Stimulated activated CD4-positive, alpha-beta T cell treated with anti-CD3 and anti-CD28 coated beads, Interleukin-2, amount 100 ng/mL, for 24 hours (primary cell): ENCODE measurements around the gene LSS.
"Not testable (repeated sequence)": the region's sequence is repeated elsewhere in the genome, so short reads cannot be mapped to it uniquely, and the experiment has no call there.

Source experiments
- DNase-seq, 2 donors: peaks; one replicate each; pipeline ENCODE4 v3.0.0-alpha.2; 2020

Gene LSS

DNA sequence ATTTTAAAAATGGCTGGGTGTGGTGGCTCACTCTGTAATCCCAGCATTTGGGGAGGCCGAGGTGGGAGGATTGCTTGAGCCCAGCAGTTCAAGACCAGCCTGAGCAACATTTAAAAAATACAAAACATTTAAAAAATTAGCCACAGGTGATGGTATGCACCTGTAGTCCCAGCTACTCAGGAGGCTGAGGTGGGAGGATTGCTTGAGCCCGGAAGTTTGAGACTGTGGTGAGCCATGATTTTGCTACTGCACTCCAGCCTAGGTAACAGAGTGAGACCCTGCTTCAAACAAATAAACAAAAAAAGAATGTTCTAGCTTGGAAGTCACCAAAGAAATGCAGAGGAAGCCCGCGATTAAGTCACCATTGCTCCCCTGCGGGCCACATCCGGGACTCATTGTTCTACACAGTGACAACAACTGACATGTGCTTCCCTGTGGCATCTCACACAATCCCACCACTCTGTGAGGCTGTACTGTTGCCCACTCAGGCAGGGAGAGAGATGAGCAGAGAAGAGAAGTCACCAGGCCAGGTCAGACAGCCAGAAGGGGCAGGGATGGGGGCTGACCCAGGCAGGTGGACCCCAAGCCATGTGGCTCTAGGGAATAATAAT is 25.9 kb downstream of the LSS start:
- DNase-seq: no peak

DNA sequence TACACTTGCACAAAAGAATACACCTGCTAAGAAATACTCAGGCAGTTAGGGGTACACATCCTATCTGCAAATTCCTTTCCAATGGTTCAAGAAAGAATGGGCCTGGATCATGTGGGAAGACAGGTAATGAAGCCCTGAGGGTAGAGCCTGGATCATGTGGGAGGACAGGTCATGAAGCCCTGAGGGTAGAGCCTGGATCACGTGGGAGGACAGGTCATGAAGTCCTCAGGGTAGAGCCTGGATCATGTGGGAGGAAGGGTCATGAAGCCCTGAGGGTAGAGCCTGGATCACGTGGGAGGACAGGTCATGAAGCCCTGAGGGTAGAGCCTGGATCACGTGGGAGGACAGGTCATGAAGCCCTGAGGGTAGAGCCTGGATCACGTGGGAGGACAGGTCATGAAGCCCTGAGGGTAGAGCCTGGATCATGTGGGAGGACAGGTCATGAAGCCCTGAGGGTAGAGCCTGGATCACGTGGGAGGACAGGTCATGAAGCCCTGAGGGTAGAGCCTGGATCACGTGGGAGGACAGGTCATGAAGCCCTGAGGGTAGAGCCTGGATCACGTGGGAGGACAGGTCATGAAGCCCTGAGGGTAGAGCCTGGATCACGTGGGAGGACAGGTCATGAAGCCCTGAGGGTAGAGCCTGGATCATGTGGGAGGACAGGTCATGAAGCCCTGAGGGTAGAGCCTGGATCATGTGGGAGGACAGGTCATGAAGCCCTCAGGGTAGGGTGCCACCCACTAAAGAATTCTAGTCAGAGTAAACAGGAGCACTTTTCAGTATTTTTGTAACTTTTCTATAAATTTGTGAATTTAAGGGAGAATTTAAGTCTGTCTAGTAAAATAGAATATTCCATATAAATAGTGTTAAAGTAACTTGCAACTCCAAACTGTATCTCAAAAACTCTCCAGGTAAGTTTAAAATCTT is 27.4 kb downstream of the LSS start:
- DNase-seq: not testable (repeated sequence)

DNA sequence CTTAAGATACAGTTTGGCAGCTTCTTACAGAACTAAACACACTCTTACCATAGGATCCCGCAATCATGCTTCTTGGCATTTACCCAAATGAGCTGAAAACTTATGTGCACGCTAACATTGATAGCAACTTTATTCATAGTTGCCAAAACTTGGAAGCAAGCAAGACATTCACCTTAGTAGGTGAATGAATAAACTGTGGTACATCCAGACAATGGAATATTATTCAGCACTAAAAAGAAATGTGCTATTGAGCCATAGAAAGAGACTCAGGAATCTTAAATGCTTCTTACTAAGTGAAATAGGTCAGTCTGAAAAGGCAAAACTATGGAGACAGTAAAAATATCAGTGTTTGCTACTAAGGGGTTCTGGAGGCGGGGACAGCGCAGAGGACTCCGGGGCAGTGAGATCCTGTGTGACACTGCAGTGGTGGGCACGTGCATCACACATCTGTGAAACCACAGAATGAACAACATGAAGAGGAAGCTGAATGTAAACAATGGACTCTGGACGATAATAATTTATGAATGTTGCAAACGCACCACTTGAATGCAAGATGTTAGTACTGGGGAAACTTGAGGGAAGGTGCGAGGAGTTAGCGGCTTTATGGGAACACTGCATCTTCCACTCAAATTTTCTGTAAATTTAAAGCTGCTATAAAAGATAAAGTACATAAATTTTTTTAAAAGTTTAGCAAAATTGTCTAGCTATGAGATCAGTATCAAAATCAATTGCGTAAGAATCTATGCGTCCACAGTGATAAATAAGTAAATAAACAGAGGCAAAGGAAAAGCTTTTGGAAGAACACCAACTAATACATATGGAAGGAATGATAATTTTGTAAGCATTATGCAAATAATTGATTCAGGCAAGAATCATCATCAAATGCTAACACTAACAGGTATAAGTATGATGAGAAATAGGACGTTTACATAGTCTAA is 28.9 kb downstream of the LSS start:
- DNase-seq: no peak

DNA sequence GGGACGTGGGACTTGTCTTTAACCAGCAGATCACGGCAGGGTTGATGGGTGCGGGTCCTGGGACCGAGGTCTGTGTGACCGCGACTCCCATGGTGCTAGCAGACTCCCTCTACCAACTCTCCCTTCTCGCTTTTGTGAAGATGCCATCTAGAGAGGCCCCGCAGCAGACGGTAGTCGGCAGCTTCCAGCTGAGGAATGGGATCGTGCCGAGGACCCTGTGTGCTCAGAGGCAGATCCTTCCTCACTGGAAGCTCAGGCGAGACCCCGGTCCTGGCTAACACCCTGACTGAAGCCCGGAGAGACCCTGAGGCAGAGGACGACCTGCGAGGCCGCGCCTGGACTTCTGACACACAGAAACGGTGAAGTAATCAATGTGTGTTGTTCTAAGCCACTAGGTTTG is 31.8 kb downstream of the LSS start:
- DNase-seq: no peak

DNA sequence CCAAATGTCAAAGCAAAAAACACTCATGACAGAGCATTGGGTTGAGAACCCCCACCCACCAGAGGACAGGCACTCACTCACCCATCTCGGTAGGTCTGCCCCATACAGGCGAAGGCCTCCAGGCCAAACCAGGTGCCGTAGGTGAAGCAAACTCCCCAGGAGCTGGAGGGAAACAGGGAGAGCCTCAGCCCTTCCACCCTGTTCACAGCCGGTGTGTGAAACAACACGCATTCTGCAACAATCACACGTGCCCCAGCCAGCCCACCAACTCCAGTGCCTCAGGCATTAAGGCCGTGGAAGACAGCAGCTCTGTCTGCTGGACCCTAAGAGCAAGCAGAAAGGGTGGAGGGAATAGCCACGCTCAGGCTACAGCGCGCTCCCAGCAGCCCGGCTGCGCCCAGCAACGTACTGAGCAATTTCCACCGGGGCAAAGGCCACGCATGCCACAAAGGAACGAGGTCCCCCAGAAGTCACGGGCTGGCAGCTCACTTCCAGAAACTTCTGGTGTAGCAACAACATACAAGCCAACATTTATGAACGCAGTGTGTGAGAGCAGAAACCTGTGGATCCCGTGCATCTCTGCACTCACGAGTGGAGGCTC is 32.9 kb downstream of the LSS start:
- no peak for DNase-seq

DNA sequence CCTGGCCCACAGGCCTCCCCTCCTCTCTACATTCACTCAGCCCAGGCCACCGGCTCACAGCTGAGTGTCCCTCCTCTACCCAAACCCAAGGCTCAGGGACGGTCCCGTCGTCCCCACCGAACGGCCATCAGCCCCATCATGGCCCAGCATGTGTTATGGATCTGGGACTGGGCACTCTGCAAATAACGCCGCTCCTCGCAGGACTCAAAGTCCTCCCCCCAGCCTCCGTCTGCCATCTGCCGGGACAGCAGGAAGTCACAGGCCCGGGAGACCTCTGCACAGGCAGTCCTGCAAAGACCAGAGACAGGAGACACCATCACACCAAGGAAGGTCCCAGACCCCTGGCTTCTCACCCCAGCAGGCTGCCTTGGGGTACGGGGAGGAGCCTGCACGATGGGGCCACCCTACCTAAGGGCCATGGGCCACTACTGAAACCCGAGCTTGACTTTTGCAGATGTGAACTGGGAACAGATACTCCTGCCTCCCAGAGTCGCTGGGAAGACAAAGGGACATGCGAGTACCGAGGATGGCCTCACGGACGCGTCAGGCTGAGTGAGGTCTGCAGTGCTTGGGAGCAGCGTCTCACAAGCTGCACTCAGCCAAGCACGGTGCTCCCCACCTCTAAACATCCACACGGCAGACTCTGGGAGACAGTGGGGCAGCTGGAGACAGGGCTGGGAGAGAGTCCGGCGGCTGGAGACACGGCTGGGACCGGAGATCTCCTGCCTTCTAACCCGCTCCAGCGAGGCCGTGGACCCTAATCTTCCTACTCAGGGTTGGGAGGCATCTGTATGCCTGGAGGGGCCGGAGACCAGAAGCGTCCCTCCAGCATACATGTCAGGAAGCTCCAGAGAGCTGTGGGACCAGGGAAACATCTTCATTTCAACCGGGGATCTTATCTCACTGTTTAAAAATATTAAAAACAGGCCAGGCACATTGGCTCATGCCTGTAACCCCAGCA is 33.9 kb downstream of the LSS start:
- no peak for DNase-seq

DNA sequence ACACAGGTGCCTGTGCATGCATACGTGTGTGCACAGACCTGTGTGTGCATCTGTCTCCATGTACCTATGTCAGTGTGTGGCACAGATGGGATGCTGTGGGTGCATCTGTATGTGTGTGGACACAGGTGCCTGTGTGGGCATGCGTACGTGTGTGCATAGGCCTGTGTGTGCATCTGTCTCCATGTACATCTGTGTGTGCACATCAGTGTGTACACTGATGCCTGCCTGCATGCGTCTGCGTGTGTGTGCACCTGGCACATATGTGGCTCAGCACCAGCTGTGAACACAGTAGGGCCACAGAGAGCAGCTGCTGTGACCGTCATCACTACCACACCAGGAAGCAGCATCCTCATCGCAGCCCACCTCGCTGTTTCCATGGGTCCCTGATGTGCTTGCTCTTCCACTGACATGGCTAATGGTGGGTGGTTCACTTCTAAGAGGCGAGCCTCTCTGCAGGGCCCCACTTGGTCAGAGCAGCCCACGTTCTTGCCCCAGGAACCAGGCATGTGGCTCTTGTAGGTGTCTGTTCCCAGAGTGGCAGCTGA is 34.7 kb downstream of the LSS start:
- DNase-seq: no peak

DNA sequence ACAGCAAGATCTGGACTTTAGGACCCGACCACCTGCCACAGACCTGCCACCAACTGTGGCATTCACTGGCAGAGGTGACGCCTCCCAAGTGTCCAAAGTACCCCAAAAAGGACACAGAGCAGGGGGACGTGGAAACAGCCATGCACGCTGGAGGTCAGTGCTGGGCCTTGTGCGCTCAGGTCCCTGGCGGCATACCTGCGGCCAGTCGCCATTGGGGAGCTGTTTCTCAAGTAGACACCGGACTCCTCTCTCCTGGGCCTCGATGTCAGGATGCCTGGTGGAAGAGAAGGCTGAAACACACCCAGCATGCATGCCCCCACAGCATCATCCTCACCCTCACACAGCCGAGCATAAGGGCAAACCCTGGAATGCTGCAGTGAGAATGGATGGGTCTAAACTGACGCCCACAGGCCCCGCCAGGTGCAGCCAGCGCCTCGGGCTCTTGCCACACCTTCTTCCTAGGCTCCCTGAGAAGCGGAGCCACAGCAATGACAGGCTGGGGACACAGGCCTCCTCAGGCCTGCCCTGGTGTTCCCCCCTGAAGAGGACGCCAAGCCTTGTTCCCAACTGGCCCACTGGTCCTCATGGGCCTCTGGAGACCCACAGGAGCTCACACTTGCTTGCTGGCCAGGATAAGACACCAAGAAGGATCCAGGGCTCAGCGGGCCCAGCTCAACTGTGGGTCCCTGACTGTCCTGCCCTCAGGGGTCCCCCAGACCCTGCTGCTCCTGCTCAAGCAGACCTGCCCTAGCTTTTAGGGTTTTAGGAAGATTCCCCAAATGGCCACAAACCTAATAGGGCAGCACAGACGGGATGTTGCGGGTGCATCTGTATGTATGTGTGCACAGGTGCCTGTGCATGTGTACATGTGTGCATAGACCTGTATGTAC is 36.6 kb downstream of the LSS start:
- DNase-seq: no peak

DNA sequence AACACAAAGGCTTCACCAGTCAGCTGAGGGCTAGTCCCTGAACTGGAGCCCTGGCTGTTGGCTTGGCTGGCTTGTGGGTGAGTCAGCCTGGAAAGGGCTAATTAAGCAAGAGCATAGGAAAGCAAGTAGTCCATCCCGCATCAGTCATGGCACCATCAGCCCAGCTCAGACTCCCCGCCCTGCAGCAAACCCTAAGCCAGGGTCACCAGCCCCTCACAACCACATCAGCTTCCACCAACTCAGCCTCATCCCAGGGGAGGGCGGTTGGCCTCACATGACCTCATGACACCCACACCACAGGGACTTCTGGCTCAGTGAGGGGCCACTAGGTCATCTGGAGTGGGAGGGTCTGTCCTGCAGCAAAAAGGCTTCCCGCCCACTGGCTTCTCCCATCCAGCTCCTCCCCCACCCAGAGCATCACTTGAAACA is 37.3 kb downstream of the LSS start:
- DNase-seq: no peak

DNA sequence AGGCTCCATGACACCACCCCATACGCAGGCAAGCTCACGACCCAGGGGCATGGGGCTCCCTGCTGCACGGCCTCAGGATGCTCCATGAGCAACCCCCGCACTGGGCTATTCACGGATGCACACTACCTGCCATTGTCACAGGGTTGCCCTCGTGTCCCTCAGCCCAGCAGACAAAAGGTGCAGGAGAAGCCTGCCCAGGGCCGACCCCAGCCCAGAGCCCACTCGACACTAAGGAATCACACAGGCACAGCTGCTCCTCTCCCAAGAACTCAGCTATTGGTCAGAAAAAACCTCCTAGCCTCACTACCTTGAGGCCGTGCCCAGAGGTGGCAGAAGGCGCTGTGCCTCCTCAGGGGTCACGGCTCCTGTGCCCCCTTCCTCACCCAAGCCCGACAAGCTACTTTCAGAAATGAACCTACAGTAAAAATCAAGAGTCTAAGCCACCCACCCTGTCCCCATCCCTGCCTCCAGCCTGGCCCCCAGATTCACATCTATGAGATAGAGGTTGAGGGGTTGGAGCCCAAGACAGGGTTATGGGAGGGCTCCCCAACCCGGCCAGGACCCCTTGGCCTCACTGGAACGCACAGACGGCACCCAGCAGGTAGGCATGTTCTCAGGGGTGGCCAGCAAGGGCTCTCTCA is 38.0 kb downstream of the LSS start:
- no peak for DNase-seq

DNA sequence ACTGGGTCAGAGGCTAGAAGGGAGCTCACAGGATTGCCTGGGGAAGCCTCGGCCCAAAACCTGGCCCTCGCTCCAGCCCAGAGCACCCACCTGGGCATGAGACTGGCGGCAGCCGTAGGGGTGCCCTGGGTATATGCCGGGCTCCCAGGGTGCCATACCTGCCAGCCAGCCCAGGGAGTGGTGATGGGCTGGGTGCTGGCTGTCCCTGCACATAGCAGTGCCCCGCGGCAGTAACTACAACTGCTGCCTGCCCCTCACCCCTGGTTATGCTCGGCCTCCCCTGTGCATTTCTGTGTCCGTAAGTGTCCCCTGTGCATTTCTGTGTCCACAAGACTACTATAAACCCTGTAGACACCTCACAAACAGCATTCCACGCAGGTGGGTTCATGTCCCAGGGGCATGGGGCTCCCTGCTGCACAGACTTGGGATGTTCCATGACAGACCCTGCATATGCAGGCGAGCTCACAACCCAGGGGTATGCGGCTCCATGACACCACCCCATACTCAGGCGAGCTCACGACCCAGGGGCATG is 38.5 kb downstream of the LSS start:
- DNase-seq: no peak

DNA sequence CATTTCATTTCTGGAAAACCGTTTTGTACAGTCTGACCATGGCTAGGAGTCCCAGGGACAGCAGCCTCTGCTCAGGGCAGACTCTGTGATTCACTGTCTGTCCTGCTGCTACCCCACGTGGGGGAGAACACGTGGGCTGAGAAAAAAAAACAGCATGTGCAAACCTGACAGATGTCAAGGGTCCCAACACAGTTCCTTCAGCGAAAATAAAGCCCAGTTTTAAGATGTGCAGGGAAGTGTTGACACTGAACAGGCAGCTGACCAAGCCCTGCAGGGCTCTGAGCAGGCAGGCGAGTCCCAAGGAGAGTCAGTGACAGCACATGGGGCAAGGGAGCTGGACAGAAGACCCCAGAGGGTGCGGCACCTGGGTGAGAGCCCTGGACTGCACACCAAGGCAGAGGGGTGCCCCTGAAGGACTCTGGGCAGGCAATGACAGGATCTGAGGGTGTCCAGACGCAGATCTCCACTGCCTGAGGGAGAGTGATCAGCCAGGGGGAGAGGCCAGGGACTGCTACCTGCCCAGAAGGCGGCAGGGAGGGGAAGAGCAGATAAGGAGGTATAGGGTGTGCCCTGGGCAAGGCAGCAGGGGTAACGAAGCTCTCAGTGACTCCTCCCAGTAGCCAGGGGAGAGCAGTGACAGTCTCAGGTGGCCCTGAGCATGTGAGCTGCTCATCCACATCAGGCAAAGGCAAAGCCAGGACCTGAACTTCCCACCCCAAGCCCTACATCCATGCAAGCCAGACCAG is 39.2 kb downstream of the LSS start:
- DNase-seq: no peak

DNA sequence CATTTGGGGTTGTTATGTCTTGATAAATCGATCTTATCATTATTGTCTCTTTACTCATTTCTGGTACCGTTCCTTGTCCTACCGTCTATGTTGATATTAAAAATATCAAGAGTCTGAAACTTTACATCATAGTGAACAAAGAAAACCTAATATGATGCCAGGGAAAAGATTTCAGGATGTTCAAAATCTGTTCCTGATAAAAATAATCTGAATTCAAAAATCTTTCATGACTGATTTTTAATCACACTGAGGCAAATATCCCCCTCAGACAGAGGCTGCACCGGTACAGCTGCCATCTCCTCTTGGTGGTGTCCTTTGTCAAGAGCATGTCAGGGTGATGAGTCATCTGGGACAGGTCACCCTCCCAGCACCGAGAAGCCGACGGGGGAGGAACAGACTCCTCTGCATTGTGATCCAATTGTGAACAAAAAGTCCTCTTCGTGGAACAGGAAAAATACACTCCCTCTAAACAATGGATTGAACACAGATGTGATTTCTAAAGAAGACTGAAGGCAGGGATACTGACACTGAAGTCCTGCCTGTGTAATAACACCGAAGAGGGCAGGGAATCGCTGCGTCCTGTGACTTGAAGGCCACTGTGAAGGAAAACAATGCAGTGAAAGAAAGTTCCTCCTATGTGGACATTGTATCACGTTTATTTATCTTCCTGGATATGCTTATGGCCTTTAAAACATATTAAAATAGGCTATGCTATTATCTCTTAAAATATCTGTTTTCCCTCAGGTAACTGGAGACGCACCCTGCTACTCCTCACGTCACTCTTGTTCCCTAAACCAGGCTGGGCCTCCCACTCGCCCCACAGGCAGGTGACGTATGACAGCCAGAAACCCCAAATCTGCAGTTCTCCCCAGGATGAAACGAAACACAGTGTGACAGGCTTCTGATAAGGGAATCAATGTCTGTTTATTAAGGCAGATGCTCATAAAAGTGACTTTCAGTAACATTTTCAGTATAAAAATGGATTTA is 40.1 kb downstream of the LSS start:
- DNase-seq: no peak

DNA sequence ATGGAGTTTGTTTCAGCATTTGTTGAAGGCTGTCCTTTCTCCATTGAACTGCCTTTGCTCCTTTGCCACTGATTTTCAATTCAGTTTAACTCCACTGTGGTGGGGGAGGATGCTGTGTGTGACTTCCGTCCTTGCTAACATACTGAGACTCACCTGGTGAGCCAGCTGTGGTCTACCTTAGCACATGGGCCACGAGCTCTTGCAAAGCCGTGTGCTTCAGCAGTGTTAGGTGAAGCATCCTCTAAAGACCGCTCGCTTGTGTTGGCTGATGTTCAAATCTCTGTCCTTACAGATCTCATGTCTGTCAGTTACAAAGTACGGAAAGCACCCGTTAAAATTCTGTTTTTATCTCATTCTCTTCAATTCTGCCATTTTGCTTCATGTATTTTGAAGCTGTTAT is 40.8 kb downstream of the LSS start:
- no peak for DNase-seq

DNA sequence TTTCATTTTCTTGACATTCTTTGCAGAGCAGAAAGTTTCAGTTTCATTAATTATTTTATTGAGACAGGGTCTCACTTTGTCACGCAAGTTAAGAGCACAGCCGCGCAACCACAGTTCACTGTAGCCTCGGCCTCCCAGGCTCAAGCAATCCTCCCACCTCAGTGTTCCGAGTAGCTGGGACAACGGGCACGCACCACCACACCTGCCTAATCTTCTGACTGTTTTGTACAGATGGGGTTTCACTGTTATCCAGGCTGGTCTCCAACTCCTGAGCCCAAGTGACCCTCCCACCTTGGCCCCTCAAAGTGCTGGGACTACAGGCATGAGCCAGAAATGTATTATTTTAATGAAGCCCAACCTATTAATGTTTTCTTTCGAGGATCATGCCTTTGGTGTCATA is 41.3 kb downstream of the LSS start:
- no peak for DNase-seq

DNA sequence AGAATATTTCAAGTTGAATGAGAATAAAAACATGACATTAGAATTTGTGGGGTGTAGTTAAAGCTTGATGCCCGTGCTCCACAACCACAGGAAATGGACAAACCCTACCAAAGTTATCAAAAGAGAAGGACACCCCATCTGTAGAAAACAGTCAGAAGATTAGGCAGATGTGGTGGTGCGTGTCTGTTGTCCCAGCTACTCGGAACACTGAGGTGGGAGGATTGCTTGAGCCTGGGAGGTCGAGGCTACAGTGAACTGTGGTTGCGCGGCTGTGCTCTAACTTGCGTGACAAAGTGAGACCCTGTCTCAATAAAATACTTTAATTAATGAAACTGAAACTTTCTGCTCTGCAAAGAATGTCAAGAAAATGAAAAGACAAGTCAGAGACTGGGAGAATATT is 42.9 kb downstream of the LSS start:
- DNase-seq: no peak
